ENCODE results near the gene ZBTB7C.

Gene ZBTB7C

DNA sequence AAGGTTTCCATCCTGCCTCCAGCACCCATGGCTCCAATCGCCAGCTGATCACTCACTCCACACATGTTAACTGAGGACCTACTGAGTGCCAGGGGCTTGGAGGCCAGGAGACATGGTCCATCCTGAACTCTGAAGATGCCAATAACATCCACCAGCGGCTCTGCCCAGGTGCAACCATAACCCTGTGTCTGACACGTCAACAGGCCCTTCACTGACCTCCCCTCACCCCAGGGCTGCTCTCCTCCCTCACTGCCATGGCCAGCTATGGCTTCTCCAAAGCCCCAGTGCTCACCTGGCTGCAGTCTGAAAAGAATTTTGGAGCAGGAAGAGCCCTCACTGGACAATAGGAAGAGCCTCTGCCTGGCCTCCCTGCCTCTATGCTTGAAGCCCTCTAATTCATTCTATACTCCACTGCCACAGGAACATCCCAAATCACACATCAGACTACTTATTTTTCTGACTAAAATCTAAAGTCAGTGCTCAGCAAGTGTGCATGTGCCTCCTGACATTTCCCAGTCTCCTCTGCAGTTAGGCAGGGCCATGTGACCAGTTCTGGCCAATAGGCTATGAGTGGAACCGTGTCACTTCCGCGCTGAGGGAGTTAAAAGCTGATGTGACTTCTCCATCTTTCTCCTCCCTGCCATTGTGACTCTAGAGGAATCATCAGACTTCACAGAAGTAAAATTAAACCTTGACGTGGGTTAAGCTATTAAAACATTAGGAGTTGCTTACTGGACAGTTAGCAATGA is 37.2 kb downstream of the ZBTB7C start:
- no peak overlapping the region for H3K9ac ChIP-seq (ENCODE audit: low read depth in 1 of 2, low read length in 2 of 2)
- H3K9me3 ChIP-seq (ENCODE audit: control insufficient read depth in 1 of 2, low read length in 2 of 2) = no peaks in the 10 kb centered on the region
- no peaks in the 10 kb centered on the region for H3K36me3 ChIP-seq (ENCODE audit: control insufficient read depth in 1 of 2, insufficient read depth in 2 of 2, low read length in 2 of 2)
- H3K4me1 ChIP-seq (ENCODE audit: control insufficient read depth in 1 of 2, insufficient read depth in 2 of 2, low read length in 2 of 2) = no peaks in the 10 kb centered on the region
- no peaks in the 10 kb centered on the region for H3K27me3 ChIP-seq (ENCODE audit: control insufficient read depth in 1 of 2, insufficient read depth in 2 of 2, low read length in 2 of 2)
- no peak overlapping the region for H3K27ac ChIP-seq (ENCODE audit: low read depth, low read length)
- no peak overlapping the region for H3K4me3 ChIP-seq (ENCODE audit: low read depth in 1 of 2, low read length in 2 of 2)

DNA sequence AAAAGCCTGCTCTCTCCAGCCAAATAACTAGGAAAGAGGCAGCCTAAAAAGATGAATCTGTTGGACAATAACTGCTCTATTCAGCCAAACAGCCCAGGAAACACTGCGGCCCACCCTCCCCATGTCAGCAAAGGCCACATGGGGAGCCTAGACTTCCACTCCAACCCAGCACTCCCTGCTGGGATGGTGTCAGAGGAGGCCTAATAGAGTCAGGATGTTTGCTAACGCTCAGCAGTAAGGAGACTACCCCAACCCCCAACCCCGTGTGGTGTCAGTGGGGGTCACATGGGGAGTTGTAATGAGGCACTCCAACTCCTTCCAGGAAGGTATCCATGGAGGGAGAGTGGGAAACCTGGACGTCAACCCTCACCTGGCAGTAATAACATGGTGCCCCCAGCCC is 41.6 kb downstream of the ZBTB7C start:
- Histone ChIP-seq H3K9ac (ENCODE audit: low read depth in 1 of 2, low read length in 2 of 2) (no peak overlapping the region), H3K9me3 (ENCODE audit: control insufficient read depth in 1 of 2, low read length in 2 of 2) (peaks cover 4 to 8% of the 10 kb centered on the region in 2 donors), H3K4me3 (ENCODE audit: low read depth in 1 of 2, low read length in 2 of 2) (no peak overlapping the region), H3K27ac (ENCODE audit: low read depth, low read length) (no peak overlapping the region), H3K4me1 (ENCODE audit: control insufficient read depth in 1 of 2, insufficient read depth in 2 of 2, low read length in 2 of 2) (no peaks in the 10 kb centered on the region), H3K27me3 (ENCODE audit: control insufficient read depth in 1 of 2, insufficient read depth in 2 of 2, low read length in 2 of 2) (no peaks in the 10 kb centered on the region), H3K36me3 (ENCODE audit: control insufficient read depth in 1 of 2, insufficient read depth in 2 of 2, low read length in 2 of 2) (no peaks in the 10 kb centered on the region)

DNA sequence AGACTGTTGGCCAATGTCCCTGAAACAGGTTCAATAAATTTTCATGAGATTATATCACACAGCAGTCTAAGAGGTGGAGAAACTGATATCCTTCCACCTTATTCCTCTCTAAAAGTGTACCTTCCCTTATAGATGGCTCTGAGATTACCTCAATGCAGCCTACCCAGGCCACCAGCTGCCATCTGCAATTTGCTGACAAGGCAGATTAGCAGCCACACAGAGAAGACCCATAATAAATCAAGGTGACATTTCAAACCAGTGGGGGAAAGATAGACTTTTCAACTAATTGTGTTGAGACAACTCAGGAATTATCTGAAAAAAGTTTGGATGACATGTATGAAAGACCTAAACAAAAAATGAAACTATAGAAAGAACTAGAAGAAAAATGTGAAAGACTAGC is 43.2 kb downstream of the ZBTB7C start:
- Histone ChIP-seq H3K27ac (ENCODE audit: low read depth, low read length) (no peak overlapping the region), H3K9ac (ENCODE audit: low read depth in 1 of 2, low read length in 2 of 2) (no peak overlapping the region), H3K4me1 (ENCODE audit: control insufficient read depth in 1 of 2, insufficient read depth in 2 of 2, low read length in 2 of 2) (no peaks in the 10 kb centered on the region), H3K36me3 (ENCODE audit: control insufficient read depth in 1 of 2, insufficient read depth in 2 of 2, low read length in 2 of 2) (no peaks in the 10 kb centered on the region), H3K4me3 (ENCODE audit: low read depth in 1 of 2, low read length in 2 of 2) (no peak overlapping the region), H3K27me3 (ENCODE audit: control insufficient read depth in 1 of 2, insufficient read depth in 2 of 2, low read length in 2 of 2) (no peaks in the 10 kb centered on the region), H3K9me3 (ENCODE audit: control insufficient read depth in 1 of 2, low read length in 2 of 2) (peaks cover 4 to 8% of the 10 kb centered on the region in 2 donors)

GRCh38 chr18:48364146-48364545 is 45.0 kb downstream of the ZBTB7C start:
- no peak overlapping the region for H3K9ac ChIP-seq (ENCODE audit: low read depth in 1 of 2, low read length in 2 of 2)
- peaks cover 4 to 8% of the 10 kb centered on the region in 2 donors for H3K9me3 ChIP-seq (ENCODE audit: control insufficient read depth in 1 of 2, low read length in 2 of 2)
- H3K27ac ChIP-seq (ENCODE audit: low read depth, low read length) = no peak overlapping the region
- H3K27me3 ChIP-seq (ENCODE audit: control insufficient read depth in 1 of 2, insufficient read depth in 2 of 2, low read length in 2 of 2) = peaks cover 0 to 4% of the 10 kb centered on the region in 2 donors
- no peak overlapping the region for H3K4me3 ChIP-seq (ENCODE audit: low read depth in 1 of 2, low read length in 2 of 2)
- no peaks in the 10 kb centered on the region for H3K4me1 ChIP-seq (ENCODE audit: control insufficient read depth in 1 of 2, insufficient read depth in 2 of 2, low read length in 2 of 2)
- H3K36me3 ChIP-seq (ENCODE audit: control insufficient read depth in 1 of 2, insufficient read depth in 2 of 2, low read length in 2 of 2) = no peaks in the 10 kb centered on the region

DNA sequence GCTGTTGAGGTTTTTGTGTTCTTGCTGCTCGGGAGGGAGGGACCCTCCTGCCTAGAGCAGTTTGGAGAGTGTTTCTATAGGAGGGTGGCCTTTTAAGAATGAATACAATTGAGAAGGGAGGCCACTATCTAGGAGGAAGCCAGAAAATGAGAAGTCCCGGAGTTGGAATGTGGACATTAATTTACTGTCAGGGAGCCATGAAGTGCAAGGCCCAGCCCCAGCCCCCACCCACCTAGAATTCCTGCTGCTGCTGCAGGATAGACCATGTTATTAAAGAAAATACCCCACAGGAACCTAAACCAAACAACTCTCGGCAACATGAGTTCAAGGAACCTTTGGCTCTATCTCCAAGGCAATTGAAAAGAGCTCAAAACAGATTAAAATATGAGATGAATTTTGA is 46.0 kb downstream of the ZBTB7C start:
- Histone ChIP-seq H3K9ac (ENCODE audit: low read depth in 1 of 2, low read length in 2 of 2) (no peak overlapping the region), H3K4me1 (ENCODE audit: control insufficient read depth in 1 of 2, insufficient read depth in 2 of 2, low read length in 2 of 2) (no peaks in the 10 kb centered on the region), H3K4me3 (ENCODE audit: low read depth in 1 of 2, low read length in 2 of 2) (no peak overlapping the region), H3K9me3 (ENCODE audit: control insufficient read depth in 1 of 2, low read length in 2 of 2) (peaks cover 4 to 8% of the 10 kb centered on the region in 2 donors), H3K36me3 (ENCODE audit: control insufficient read depth in 1 of 2, insufficient read depth in 2 of 2, low read length in 2 of 2) (no peaks in the 10 kb centered on the region), H3K27ac (ENCODE audit: low read depth, low read length) (no peak overlapping the region), H3K27me3 (ENCODE audit: control insufficient read depth in 1 of 2, insufficient read depth in 2 of 2, low read length in 2 of 2) (peaks cover 0 to 4% of the 10 kb centered on the region in 2 donors)

GRCh38 chr18:48361801-48362200 is 47.4 kb downstream of the ZBTB7C start:
- Histone ChIP-seq H3K27me3 (ENCODE audit: control insufficient read depth in 1 of 2, insufficient read depth in 2 of 2, low read length in 2 of 2) (peaks cover 0 to 4% of the 10 kb centered on the region in 2 donors), H3K9me3 (ENCODE audit: control insufficient read depth in 1 of 2, low read length in 2 of 2) (peaks cover 4 to 8% of the 10 kb centered on the region in 2 donors), H3K36me3 (ENCODE audit: control insufficient read depth in 1 of 2, insufficient read depth in 2 of 2, low read length in 2 of 2) (no peaks in the 10 kb centered on the region), H3K4me3 (ENCODE audit: low read depth in 1 of 2, low read length in 2 of 2) (no peak overlapping the region), H3K4me1 (ENCODE audit: control insufficient read depth in 1 of 2, insufficient read depth in 2 of 2, low read length in 2 of 2) (peaks cover 0 to 4% of the 10 kb centered on the region in 2 donors), H3K27ac (ENCODE audit: low read depth, low read length) (no peak overlapping the region), H3K9ac (ENCODE audit: low read depth in 1 of 2, low read length in 2 of 2) (no peak overlapping the region)

DNA sequence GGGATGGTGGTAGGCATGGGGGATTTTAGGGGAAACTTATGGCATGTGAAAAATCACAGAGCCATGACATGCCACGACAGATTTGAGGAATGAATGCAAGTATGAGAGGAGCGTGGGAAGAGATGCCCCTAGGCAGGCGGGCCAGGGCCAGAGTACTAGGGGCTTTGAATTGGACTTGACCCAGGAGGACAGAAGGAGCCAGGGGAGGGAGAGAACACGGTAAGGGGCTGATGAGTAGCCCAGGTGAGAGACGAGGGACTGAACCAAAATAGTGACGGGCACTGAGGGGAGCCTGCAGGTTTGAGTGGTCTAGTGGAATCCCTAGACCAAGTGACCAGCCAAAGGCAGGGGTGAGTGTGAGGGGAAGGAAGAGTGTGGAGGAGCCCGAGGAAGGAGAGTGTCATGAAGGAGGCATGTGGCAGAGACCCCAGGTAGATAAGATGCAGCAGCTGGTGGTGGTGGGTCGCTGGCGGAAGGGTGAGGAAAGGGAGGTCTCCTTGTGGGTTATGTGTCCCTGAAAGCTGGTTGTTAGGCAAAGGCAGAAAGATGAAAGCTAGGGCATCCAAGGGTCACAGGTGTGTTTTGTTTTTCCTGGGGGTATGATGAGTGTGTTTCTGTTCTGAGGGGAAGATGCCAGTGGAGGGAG is 48.7 kb downstream of the ZBTB7C start:
- no peak overlapping the region for H3K27ac ChIP-seq (ENCODE audit: low read depth, low read length)
- no peak overlapping the region for H3K4me3 ChIP-seq (ENCODE audit: low read depth in 1 of 2, low read length in 2 of 2)
- peaks cover 0 to 6% of the 10 kb centered on the region in 2 donors for H3K4me1 ChIP-seq (ENCODE audit: control insufficient read depth in 1 of 2, insufficient read depth in 2 of 2, low read length in 2 of 2)
- no peaks in the 10 kb centered on the region for H3K36me3 ChIP-seq (ENCODE audit: control insufficient read depth in 1 of 2, insufficient read depth in 2 of 2, low read length in 2 of 2)
- H3K9me3 ChIP-seq (ENCODE audit: control insufficient read depth in 1 of 2, low read length in 2 of 2) = peaks cover 4 to 7% of the 10 kb centered on the region in 2 donors
- no peak overlapping the region for H3K9ac ChIP-seq (ENCODE audit: low read depth in 1 of 2, low read length in 2 of 2)
- peaks cover 0 to 4% of the 10 kb centered on the region in 2 donors for H3K27me3 ChIP-seq (ENCODE audit: control insufficient read depth in 1 of 2, insufficient read depth in 2 of 2, low read length in 2 of 2)

GRCh38 chr18:48359626-48360025 is 49.6 kb downstream of the ZBTB7C start:
- Histone ChIP-seq H3K9ac (ENCODE audit: low read depth in 1 of 2, low read length in 2 of 2) (no peak overlapping the region), H3K4me1 (ENCODE audit: control insufficient read depth in 1 of 2, insufficient read depth in 2 of 2, low read length in 2 of 2) (peaks cover 0 to 6% of the 10 kb centered on the region in 2 donors), H3K27ac (ENCODE audit: low read depth, low read length) (no peak overlapping the region), H3K27me3 (ENCODE audit: control insufficient read depth in 1 of 2, insufficient read depth in 2 of 2, low read length in 2 of 2) (peaks cover 0 to 4% of the 10 kb centered on the region in 2 donors), H3K36me3 (ENCODE audit: control insufficient read depth in 1 of 2, insufficient read depth in 2 of 2, low read length in 2 of 2) (no peaks in the 10 kb centered on the region), H3K9me3 (ENCODE audit: control insufficient read depth in 1 of 2, low read length in 2 of 2) (no peaks in the 10 kb centered on the region), H3K4me3 (ENCODE audit: low read depth in 1 of 2, low read length in 2 of 2) (no peak overlapping the region)

DNA sequence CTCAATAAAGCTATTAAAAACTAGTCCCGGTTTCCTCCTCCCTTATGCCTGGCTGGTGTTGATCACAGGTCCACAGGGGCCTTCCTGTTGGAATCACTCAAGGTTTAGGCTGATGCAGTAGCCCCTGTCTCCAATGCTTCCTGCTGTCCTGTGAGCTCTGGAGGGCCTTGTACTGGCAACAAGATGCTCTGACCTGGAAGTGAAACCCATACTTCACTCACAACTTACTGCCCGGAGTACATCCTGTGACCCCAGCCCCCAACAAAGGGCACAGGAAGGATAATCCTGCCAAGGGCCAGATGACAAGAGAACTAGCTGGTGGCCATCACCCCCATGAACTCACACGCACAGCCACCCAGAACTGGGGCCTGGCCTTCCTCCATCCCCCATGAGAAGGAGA is 50.3 kb downstream of the ZBTB7C start:
- Histone ChIP-seq H3K27ac (ENCODE audit: low read depth, low read length) (no peak overlapping the region), H3K36me3 (ENCODE audit: control insufficient read depth in 1 of 2, insufficient read depth in 2 of 2, low read length in 2 of 2) (no peaks in the 10 kb centered on the region), H3K4me1 (ENCODE audit: control insufficient read depth in 1 of 2, insufficient read depth in 2 of 2, low read length in 2 of 2) (peaks cover 0 to 6% of the 10 kb centered on the region in 2 donors), H3K4me3 (ENCODE audit: low read depth in 1 of 2, low read length in 2 of 2) (no peak overlapping the region), H3K9me3 (ENCODE audit: control insufficient read depth in 1 of 2, low read length in 2 of 2) (no peaks in the 10 kb centered on the region), H3K9ac (ENCODE audit: low read depth in 1 of 2, low read length in 2 of 2) (no peak overlapping the region), H3K27me3 (ENCODE audit: control insufficient read depth in 1 of 2, insufficient read depth in 2 of 2, low read length in 2 of 2) (peaks cover 0 to 4% of the 10 kb centered on the region in 2 donors)

DNA sequence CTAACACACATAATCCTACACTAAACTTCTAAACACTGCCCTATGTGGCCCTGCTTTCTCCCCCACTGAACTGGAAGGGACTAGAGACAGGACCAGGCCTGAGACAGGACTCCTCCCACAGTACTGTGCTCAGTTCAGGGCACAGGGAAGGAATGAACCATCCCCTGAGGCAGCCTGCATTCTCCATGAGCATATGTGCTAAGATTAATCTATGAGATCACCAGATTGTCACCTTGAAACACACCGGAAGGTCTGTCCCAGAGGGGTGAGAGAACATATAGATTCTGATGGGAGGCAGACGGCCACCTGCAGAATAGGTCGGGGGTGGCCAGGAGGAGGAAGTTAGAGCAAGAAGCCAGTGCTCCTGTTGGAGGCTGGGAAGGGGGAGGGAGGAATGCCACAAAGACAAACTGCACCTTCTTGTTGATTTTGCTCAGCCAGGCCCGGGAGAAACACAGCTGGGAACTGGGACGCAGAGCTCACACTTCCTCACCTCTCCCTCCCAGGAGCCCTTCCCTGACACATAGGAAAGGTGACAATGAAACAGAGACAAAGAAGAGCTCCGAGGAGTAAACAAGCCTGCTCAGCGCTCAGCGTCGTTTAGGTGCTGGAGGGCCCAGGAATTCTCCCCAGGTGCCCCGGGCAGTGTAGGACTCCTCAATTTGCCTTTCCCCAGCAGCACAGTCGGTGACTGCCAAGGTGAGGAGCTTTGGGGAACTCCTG is 52.1 kb downstream of the ZBTB7C start:
- Histone ChIP-seq H3K4me1 (ENCODE audit: control insufficient read depth in 1 of 2, insufficient read depth in 2 of 2, low read length in 2 of 2) (peaks cover 0 to 6% of the 10 kb centered on the region in 2 donors), H3K27me3 (ENCODE audit: control insufficient read depth in 1 of 2, insufficient read depth in 2 of 2, low read length in 2 of 2) (peaks cover 0 to 4% of the 10 kb centered on the region in 2 donors), H3K27ac (ENCODE audit: low read depth, low read length) (no peak overlapping the region), H3K36me3 (ENCODE audit: control insufficient read depth in 1 of 2, insufficient read depth in 2 of 2, low read length in 2 of 2) (no peaks in the 10 kb centered on the region), H3K9me3 (ENCODE audit: control insufficient read depth in 1 of 2, low read length in 2 of 2) (no peaks in the 10 kb centered on the region), H3K9ac (ENCODE audit: low read depth in 1 of 2, low read length in 2 of 2) (no peak overlapping the region), H3K4me3 (ENCODE audit: low read depth in 1 of 2, low read length in 2 of 2) (no peak overlapping the region)

Data from duodenal mucosa (tissue), 2 donors.